Uterus (tissue), 2 donors: ENCODE results near the gene EFCAB14.

Source experiments
- CTCF ChIP-seq, 4 experiments: fragments of 200-600 bp in 2 of 4; fragments of 450-650 bp in 2 of 4; sonication (generic) in 2 of 4; IDR thresholded peaks; one replicate each; pipeline ENCODE4 v1.5.1; 2016 to 2019; ENCODE audit warnings: antibody characterized with exemption in 4 of 4, mild to moderate bottlenecking in 2 of 4, moderate library complexity in 1 of 4
- POLR2A ChIP-seq, 2 donors: fragments of 450-650 bp; IDR thresholded peaks; one replicate each; pipeline ENCODE4 v1.6.1; 2016; ENCODE audit warnings: antibody characterized with exemption in 2 of 2, mild to moderate bottlenecking in 1 of 2, moderate library complexity in 1 of 2

DNA sequence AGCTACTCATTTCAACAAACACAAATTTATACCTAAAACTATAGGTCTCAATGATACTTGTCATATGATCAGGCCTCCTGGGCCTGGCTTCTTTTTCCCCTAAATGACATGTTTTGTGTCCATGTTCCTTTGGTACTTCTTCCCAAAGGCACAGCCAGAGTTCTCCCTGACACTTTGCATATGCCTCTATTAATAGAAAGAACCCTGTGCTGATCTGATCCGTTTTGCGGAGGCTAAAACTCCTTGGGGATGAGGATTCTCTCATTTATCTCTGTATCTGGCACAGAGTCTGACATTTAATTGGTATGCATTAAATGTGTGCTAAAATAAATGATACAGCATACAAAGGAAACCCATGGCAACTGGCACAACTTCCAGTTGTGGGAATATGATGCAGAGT, 62.3 kb downstream of the EFCAB14 start:
- TF ChIP-seq CTCF (IDR thresholded peaks at IDR 0.05), result no peak
- TF ChIP-seq POLR2A (IDR thresholded peaks at IDR 0.05), result no peak
